22Rv1 (cell line): ENCODE results near the gene RASSF8.

Experiments used
- ZFX ChIP-seq: fragments of 450-650 bp; IDR thresholded peaks from 2 replicates; pipeline ENCODE4 v1.6.1; 2017; ENCODE audit warnings: antibody characterized with exemption, borderline replicate concordance
- TF ChIP-seq, protein P1 (sequence below): fragments of 450-650 bp; IDR thresholded peaks from 2 replicates; pipeline ENCODE4 v1.5.1; 2017; ENCODE audit warnings: mild to moderate bottlenecking

GRCh38 chr12:25971654-25972041, 13.2 kb downstream of the RASSF8 start:
- TF ChIP-seq, protein P1, sequence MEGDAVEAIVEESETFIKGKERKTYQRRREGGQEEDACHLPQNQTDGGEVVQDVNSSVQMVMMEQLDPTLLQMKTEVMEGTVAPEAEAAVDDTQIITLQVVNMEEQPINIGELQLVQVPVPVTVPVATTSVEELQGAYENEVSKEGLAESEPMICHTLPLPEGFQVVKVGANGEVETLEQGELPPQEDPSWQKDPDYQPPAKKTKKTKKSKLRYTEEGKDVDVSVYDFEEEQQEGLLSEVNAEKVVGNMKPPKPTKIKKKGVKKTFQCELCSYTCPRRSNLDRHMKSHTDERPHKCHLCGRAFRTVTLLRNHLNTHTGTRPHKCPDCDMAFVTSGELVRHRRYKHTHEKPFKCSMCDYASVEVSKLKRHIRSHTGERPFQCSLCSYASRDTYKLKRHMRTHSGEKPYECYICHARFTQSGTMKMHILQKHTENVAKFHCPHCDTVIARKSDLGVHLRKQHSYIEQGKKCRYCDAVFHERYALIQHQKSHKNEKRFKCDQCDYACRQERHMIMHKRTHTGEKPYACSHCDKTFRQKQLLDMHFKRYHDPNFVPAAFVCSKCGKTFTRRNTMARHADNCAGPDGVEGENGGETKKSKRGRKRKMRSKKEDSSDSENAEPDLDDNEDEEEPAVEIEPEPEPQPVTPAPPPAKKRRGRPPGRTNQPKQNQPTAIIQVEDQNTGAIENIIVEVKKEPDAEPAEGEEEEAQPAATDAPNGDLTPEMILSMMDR = no peak
- TF ChIP-seq ZFX = no peak
